SU-DHL-6 (cell line): ENCODE measurements around the gene FAM131B.

ENCODE experiments used
- H2AFZ ChIP-seq: fragments of 200-600 bp; sonication (generic); 2 replicates; pipeline ENCODE4 v1.6.1; 2014; ENCODE audit warnings: low read depth, mild to moderate bottlenecking, moderate library complexity, mixed read lengths, antibody characterized with exemption, low read length; ENCODE audit not compliant: severe bottlenecking
- H3F3A ChIP-seq: fragments of 200-600 bp; shearing (Covaris generic); 2 replicates; pipeline ENCODE4 v1.6.0; 2016; ENCODE audit warnings: antibody characterized with exemption, mild to moderate bottlenecking; ENCODE audit not compliant: insufficient read depth
- H3K27ac ChIP-seq: fragments of 200-600 bp; sonication (generic); 2 replicates; pipeline ENCODE4 v1.5.1; 2016; ENCODE audit warnings: low read depth, mild to moderate bottlenecking, low read length, moderate library complexity, mixed read lengths
- H3K27me3 ChIP-seq: fragments of 200-600 bp; sonication (generic), shearing (Covaris generic); 2 replicates; pipeline ENCODE4 v1.6.0; 2014; ENCODE audit warnings: mild to moderate bottlenecking, low read length
- H3K36me3 ChIP-seq: fragments of 200-600 bp; sonication (generic); 2 replicates; pipeline ENCODE4 v1.6.1; 2014; ENCODE audit warnings: mild to moderate bottlenecking, low read length, mixed read lengths
- H3K4me2 ChIP-seq: fragments of 300-600, 200-600 bp; shearing (Covaris generic), sonication (generic); 2 replicates; pipeline ENCODE4 v1.6.0; 2014; ENCODE audit warnings: low read length, low read depth, mild to moderate bottlenecking; ENCODE audit not compliant: poor library complexity, severe bottlenecking
- H3K4me3 ChIP-seq: fragments of 200-600 bp; sonication (generic); 2 replicates; pipeline ENCODE4 v1.5.1; 2014; ENCODE audit warnings: antibody characterized with exemption, low read length, mild to moderate bottlenecking, mixed read lengths; ENCODE audit not compliant: insufficient read depth, poor library complexity, severe bottlenecking
- H3K79me2 ChIP-seq: fragments of 200-600 bp; sonication (generic); 2 replicates; pipeline ENCODE4 v1.6.1; 2014; ENCODE audit warnings: mild to moderate bottlenecking, low read length, moderate library complexity; ENCODE audit not compliant: insufficient read depth
- H3K9ac ChIP-seq: fragments of 200-600 bp; sonication (generic); 2 replicates; pipeline ENCODE4 v1.7.0; 2014; ENCODE audit warnings: mild to moderate bottlenecking, low read length
- H3K9me2 ChIP-seq: fragments of 200-600 bp; sonication (generic); replicated peaks from 2 replicates; pipeline ENCODE4 v1.6.1; 2014; ENCODE audit warnings: low read length; ENCODE audit not compliant: insufficient read depth
- H3K9me3 ChIP-seq: fragments of 200-600 bp; sonication (generic); 2 replicates; pipeline ENCODE4 v1.6.1; 2014; ENCODE audit warnings: low read length, mixed read lengths; ENCODE audit not compliant: insufficient read depth
- H4K20me1 ChIP-seq: fragments of 200-600 bp; sonication (generic); 2 replicates; pipeline ENCODE4 v1.6.1; 2014; ENCODE audit warnings: low read depth, mild to moderate bottlenecking, antibody characterized with exemption, low read length, moderate library complexity, mixed read lengths
- CTCF ChIP-seq: fragments of 200-600 bp; sonication (generic); IDR thresholded peaks from one replicate; pipeline ENCODE4 v1.5.1; 2017; ENCODE audit warnings: antibody characterized with exemption, mild to moderate bottlenecking, low read length, moderate library complexity; ENCODE audit not compliant: insufficient read depth, poor library complexity, severe bottlenecking
- EZH2phosphoT487 ChIP-seq: fragments of 200-600 bp; sonication (generic), shearing (Covaris generic); conservative IDR thresholded peaks from 2 replicates; pipeline ENCODE4 v1.6.1; 2018; ENCODE audit warnings: mild to moderate bottlenecking, antibody characterized with exemption, low read length, moderate library complexity, mixed read lengths

The FAM131B gene

GRCh38 chr7:143408686-143409561 lies 46.4 kb upstream of the FAM131B start, which contains the start of gene EPHA1:
Gene EPHA1 (minus strand): TSS chr7:143408856. CDS start chr7:143408805, 51 bp downstream.
- H3K27ac ChIP-seq = no peak within 1 kb of the TSS
- no peak within 1 kb of the TSS for H3K4me2 ChIP-seq
- no peaks in the 10 kb centered on the region for H3K27me3 ChIP-seq
- H3K9ac ChIP-seq = no peak within 1 kb of the TSS
- no peak within 1 kb of the TSS for H3K4me3 ChIP-seq
- no peaks in the 10 kb centered on the region for H3F3A ChIP-seq
- H3K36me3 ChIP-seq = no peaks in the 10 kb centered on the region
- TF ChIP-seq CTCF (no peak), EZH2phosphoT487 (no peak)
- H2AFZ ChIP-seq = no peak within 1 kb of the TSS
- no peaks in the 10 kb centered on the region for H3K79me2 ChIP-seq
- no peaks in the 10 kb centered on the region for H3K9me3 ChIP-seq
- H3K9me2 ChIP-seq = no peaks in the 10 kb centered on the region
- no peaks in the 10 kb centered on the region for H4K20me1 ChIP-seq

GRCh38 chr7:143408252-143408685 lies 45.8 kb upstream of the FAM131B start:
- H3K4me3 ChIP-seq = no peak overlapping the region
- H3K27me3 ChIP-seq = no peaks in the 10 kb centered on the region
- H3K9me2 ChIP-seq = no peaks in the 10 kb centered on the region
- H3K36me3 ChIP-seq = no peaks in the 10 kb centered on the region
- no peaks in the 10 kb centered on the region for H3K9me3 ChIP-seq
- TF ChIP-seq EZH2phosphoT487 (no peak), CTCF (no peak)
- no peak overlapping the region for H2AFZ ChIP-seq
- H3K79me2 ChIP-seq = no peaks in the 10 kb centered on the region
- H3K27ac ChIP-seq = no peak overlapping the region
- no peaks in the 10 kb centered on the region for H4K20me1 ChIP-seq
- no peaks in the 10 kb centered on the region for H3F3A ChIP-seq
- H3K9ac ChIP-seq = no peak overlapping the region
- no peak overlapping the region for H3K4me2 ChIP-seq

GRCh38 chr7:143407287-143408251 lies 45.1 kb upstream of the FAM131B start:
- Histone ChIP-seq H3K9ac (no peak overlapping the region), H3K27me3 (no peaks in the 10 kb centered on the region), H3K36me3 (no peaks in the 10 kb centered on the region), H3K9me2 (no peaks in the 10 kb centered on the region), H4K20me1 (no peaks in the 10 kb centered on the region), H3K4me2 (no peak overlapping the region), H3K27ac (no peak overlapping the region), H2AFZ (no peak overlapping the region), H3F3A (no peaks in the 10 kb centered on the region), H3K79me2 (no peaks in the 10 kb centered on the region), H3K9me3 (no peaks in the 10 kb centered on the region), H3K4me3 (no peak overlapping the region)
- TF ChIP-seq EZH2phosphoT487 = no peak
- TF ChIP-seq CTCF = no peak
